Vagina (tissue), 2 donors: ENCODE measurements around the gene FAU.
A peak's percentile ranks its signal among the peaks of the same experiment; 100 is the strongest.

Source experiments
- POLR2AphosphoS5 ChIP-seq, 2 donors: sonication (generic); formaldehyde crosslinking; IDR thresholded peaks; one replicate each; pipeline ENCODE4 v1.9.0; 2017; ENCODE audit warnings: antibody characterized with exemption in 2 of 2, mild to moderate bottlenecking in 2 of 2, low read depth in 1 of 2; ENCODE audit not compliant: insufficient read depth in 1 of 2
- TF ChIP-seq, protein P1 (sequence below), 3 experiments: fragments of 450-650 bp in 2 of 3; fragments of 200-600 bp in 1 of 3; sonication (generic) in 1 of 3; IDR thresholded peaks; one replicate each; pipeline ENCODE4 v1.5.1; 2017 to 2019; ENCODE audit warnings: antibody characterized with exemption in 3 of 3, mild to moderate bottlenecking in 2 of 3, moderate library complexity in 2 of 3

DNA sequence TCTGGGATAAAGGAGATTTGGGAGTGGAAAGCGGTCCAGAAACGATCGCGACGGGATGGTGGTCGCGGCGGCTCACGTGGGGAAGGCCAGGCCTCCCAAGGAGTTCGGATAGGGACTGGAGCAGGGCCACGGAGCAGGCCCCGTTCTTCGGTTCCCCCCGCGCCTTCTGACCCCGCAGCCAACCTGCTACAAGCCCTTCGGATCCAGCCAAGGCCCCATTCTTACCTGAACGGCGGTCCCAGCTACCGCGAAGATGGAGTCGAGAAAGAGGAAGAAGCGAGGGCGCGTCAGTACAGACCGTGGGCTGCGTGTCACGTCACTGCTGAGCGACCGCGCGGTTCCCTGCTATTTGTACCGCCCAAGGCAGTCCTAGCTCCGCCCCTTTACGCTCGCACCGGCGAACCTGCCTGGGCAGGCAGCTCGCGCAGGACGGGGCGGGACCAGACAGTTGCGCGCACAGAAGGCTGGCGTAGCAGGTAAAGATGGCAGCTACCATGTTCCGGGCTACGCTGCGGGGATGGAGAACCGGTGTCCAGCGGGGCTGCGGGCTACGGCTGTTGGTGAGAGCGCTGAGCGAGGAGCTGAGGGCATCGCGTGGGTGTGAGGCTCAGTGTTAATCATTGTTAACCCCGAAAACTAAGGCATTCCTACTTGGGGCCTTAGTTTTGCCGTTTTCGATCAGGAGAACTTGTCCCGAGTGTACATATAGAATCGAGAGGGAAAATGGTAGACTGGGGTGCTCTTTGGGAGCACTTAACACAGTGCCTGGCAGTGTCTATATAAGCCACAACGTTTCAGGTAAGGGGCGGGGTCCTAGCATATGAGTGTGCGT, at the start of gene FAU, which contains the start of gene MRPL49:
- TF ChIP-seq, protein P1, sequence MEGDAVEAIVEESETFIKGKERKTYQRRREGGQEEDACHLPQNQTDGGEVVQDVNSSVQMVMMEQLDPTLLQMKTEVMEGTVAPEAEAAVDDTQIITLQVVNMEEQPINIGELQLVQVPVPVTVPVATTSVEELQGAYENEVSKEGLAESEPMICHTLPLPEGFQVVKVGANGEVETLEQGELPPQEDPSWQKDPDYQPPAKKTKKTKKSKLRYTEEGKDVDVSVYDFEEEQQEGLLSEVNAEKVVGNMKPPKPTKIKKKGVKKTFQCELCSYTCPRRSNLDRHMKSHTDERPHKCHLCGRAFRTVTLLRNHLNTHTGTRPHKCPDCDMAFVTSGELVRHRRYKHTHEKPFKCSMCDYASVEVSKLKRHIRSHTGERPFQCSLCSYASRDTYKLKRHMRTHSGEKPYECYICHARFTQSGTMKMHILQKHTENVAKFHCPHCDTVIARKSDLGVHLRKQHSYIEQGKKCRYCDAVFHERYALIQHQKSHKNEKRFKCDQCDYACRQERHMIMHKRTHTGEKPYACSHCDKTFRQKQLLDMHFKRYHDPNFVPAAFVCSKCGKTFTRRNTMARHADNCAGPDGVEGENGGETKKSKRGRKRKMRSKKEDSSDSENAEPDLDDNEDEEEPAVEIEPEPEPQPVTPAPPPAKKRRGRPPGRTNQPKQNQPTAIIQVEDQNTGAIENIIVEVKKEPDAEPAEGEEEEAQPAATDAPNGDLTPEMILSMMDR (IDR thresholded peaks at IDR 0.05) = peak in 1 of 3 experiments; percentile 25
- TF ChIP-seq POLR2AphosphoS5 (IDR thresholded peaks at IDR 0.05; ENCODE audit: insufficient read depth in 1 of 2, low read depth in 1 of 2) = peak; percentile 98 to 99
